ENCODE results near the gene TGFA. TPM values are rescaled to one million over a fixed set of nuclear protein-coding genes. Genes with fewer than 3 reads are reported as not detected.

Gene TGFA
- total RNA-seq, 1 experiment from 2014 or later = 1.7 TPM

- no peak overlapping the region for H3K27ac ChIP-seq (ENCODE audit: low read length)
- POLR2A ChIA-PET = no interaction called here
- in situ Hi-C loops (cut with HindIII; ENCODE audit: low pct_unique_long_range_greater_than_20kb, low sequenced_read_pairs) = no loop called here
These were observed 26.1 kb downstream of the TGFA start for GRCh38 chr2:70527447-70528080.

GRCh38 chr2:70526126-70526525 lies 27.5 kb downstream of the TGFA start:
- CTCF ChIA-PET = no interaction called here
- intact Hi-C loops (cut with micrococcal nuclease; ENCODE audit: unreplicated experiment) = no loop called here
- no peaks in the 10 kb centered on the region for H3K4me1 ChIP-seq (ENCODE audit: control insufficient read depth, insufficient read depth, low read length)

More at GRCh38 chr2:70527447-70528080, 26.1 kb downstream of the TGFA start:
- no TSS peak for BruUV-seq (replicated peaks)
- ATAC-seq = no peak
- Histone ChIP-seq H3K4me1 (ENCODE audit: control insufficient read depth, insufficient read depth, low read length) (no peaks in the 10 kb centered on the region), H3K9me3 (ENCODE audit: control insufficient read depth, insufficient read depth, low read depth, low read length) (no peaks in the 10 kb centered on the region), H3K4me3 (ENCODE audit: low read depth in 2 of 2, low read length in 2 of 2) (no peak overlapping the region), H3K36me3 (ENCODE audit: control insufficient read depth, insufficient read depth, low read length) (no peaks in the 10 kb centered on the region), H3K27me3 (ENCODE audit: control insufficient read depth, insufficient read depth, low read length) (peaks cover 5% of the 10 kb centered on the region)
- intact Hi-C loops (cut with micrococcal nuclease; ENCODE audit: unreplicated experiment) = no loop called here
- TF ChIP-seq TCF7L2 (IDR thresholded peaks at IDR 0.05; ENCODE audit: low read depth, low read length) (no peak), POLR2AphosphoS5 (IDR thresholded peaks at IDR 0.05; ENCODE audit: low read depth, low read length) (no peak), CTCF (IDR thresholded peaks at IDR 0.05) (no peak), REST (IDR thresholded peaks at IDR 0.05; ENCODE audit: insufficient read depth in 1 of 2, low read depth in 2 of 2, low read length in 1 of 2) (no peak), SIN3A (IDR thresholded peaks at IDR 0.05; ENCODE audit: borderline replicate concordance, insufficient read depth, low read depth, low read length) (no peak)
- CTCF ChIA-PET = interaction anchor here (0.6 kb wide), 1 partner anchor 292 kb away, joined by 3 read pairs; no protein-coding TSS in a partner anchor
- no peak for DNase-seq (ENCODE audit: low read depth, low spot score)

More at GRCh38 chr2:70526126-70526525, 27.5 kb downstream of the TGFA start:
- Histone ChIP-seq H3K36me3 (ENCODE audit: control insufficient read depth, insufficient read depth, low read length) (no peaks in the 10 kb centered on the region), H3K27ac (ENCODE audit: low read length) (no peak overlapping the region), H3K9me3 (ENCODE audit: control insufficient read depth, insufficient read depth, low read depth, low read length) (no peaks in the 10 kb centered on the region), H3K4me3 (ENCODE audit: low read depth in 2 of 2, low read length in 2 of 2) (no peak overlapping the region), H3K27me3 (ENCODE audit: control insufficient read depth, insufficient read depth, low read length) (peaks cover 5% of the 10 kb centered on the region)
- BruUV-seq (replicated peaks) = no TSS peak
- POLR2A ChIA-PET = no interaction called here
- in situ Hi-C loops (cut with HindIII; ENCODE audit: low pct_unique_long_range_greater_than_20kb, low sequenced_read_pairs) = no loop called here
- no peak for ATAC-seq
- DNase-seq (ENCODE audit: low read depth, low spot score) = no peak
- no peak for TF ChIP-seq POLR2AphosphoS5 (IDR thresholded peaks at IDR 0.05; ENCODE audit: low read depth, low read length)
- TF ChIP-seq REST (IDR thresholded peaks at IDR 0.05; ENCODE audit: insufficient read depth in 1 of 2, low read depth in 2 of 2, low read length in 1 of 2) = no peak
- no peak for TF ChIP-seq TCF7L2 (IDR thresholded peaks at IDR 0.05; ENCODE audit: low read depth, low read length)
- TF ChIP-seq CTCF (IDR thresholded peaks at IDR 0.05) = no peak
- no peak for TF ChIP-seq SIN3A (IDR thresholded peaks at IDR 0.05; ENCODE audit: borderline replicate concordance, insufficient read depth, low read depth, low read length)
